ENCODE data around the gene EMB.
"Not testable (repeated sequence)": the region's sequence is repeated elsewhere in the genome, so short reads cannot be mapped to it uniquely, and the experiment has no call there.

Gene EMB, protein sequence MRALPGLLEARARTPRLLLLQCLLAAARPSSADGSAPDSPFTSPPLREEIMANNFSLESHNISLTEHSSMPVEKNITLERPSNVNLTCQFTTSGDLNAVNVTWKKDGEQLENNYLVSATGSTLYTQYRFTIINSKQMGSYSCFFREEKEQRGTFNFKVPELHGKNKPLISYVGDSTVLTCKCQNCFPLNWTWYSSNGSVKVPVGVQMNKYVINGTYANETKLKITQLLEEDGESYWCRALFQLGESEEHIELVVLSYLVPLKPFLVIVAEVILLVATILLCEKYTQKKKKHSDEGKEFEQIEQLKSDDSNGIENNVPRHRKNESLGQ

DNA sequence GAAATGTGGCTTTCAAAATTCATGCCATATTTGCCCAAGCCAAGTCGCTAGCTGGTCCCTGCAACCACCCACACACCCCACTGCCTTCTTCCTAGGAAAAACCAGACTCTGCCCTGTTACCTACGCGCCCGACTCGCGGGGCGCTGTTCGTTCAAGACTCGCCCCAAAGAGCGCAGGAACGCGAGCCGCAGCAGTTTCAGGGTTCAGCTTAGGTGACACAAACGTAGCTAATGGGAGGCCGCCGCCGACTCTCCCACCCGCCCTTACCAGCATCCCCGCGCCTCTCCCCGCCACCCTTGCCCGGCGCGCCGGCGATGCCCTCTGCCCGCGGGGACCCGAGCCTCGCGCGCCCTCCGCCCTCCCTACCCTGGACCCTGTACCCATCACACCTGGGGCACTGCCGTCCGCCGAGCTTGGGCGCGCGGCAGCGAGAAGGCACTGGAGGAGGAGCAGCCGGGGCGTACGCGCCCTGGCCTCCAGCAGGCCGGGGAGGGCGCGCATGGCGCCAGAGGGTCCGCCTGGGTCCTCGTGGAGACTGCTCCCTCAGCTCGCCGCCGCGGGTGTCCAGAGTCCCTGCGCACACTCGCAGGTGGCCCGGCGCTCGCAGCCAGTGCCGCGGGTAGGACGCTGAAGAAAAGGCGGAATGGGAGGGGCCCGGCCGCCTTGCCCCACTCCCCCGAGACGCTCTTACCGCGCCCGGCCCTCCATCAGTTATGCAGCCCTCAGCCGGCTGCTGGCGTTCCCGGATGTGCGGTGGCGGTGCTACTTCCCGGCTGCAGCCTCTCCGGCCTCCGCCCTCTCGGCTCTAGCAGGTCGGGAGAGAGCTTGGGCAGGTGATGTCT lies at the start of gene EMB:
TSS of gene EMB (minus strand) at position 638 of the 842 bp plus-strand sequence. CDS start at position 501, 137 bp downstream.
- DNase-seq: no peak

GRCh38 chr5:50489491-50489890 lies 48.4 kb upstream of the EMB start:
- not testable (repeated sequence) for DNase-seq

GRCh38 chr5:50478790-50479189 lies 37.7 kb upstream of the EMB start:
- DNase-seq: not testable (repeated sequence)

DNA sequence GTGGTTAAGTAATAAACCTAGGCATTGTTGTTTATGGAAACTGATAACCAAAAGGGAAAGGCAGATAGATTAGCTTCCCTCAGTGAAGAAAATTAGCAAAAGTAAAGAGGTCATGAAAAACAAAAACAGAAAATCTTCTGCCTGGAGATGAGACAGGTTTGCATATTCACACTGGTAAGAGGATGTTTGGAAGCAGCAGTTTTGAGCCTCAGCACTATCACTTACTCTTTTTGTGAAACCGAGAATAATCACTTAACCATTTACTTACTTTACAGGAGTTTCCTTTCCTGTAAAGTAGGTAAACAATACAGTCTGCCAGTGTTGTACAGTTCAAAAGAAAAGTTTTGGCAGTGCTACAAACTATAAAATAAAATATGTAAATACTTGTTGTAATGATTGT lies 35.5 kb upstream of the EMB start:
- DNase-seq: no peak

- DNase-seq: not testable (repeated sequence)
Measured at GRCh38 chr5:50465015-50465414, 23.9 kb upstream of the EMB start.

DNA sequence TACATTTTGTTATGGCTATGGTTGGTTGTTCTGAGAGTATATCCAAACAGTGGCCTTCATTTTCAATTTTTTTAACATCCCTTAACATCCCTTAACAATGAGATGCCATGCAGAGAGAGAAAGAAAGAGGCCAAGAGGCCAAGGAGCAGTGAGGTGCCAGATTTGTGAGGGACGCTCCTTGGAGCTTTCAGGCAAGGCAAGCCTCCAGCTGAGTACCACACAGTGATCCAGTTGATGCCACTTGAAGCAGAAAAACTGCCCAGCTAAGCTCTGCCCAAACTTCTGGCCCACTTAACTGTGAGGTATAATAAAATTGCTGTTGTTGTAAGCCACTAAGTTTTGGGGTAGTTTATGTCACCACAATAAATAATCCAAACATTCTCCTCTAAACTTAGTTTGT lies 22.6 kb upstream of the EMB start:
- no peak for DNase-seq

DNA sequence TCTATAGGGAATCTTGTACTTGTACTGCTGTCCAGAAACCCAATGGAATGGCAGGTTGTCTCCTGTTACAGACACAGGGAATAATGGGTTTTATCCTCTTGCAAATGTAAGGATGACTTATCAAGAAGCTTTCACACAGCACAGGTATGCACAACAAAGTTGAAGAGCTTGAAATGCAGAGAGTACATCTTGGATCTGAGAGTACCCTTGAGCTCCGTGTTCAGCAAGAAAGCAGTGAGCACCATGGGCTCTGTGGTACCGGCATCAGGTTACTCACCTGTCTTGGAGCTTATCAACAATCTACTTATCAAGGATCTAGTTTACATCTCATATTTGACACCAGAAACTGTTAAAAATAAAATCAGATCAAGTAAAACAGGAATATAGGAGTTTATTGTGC lies 22.0 kb upstream of the EMB start:
- no peak for DNase-seq

GRCh38 chr5:50462579-50462978 lies 21.5 kb upstream of the EMB start:
- not testable (repeated sequence) for DNase-seq

DNA sequence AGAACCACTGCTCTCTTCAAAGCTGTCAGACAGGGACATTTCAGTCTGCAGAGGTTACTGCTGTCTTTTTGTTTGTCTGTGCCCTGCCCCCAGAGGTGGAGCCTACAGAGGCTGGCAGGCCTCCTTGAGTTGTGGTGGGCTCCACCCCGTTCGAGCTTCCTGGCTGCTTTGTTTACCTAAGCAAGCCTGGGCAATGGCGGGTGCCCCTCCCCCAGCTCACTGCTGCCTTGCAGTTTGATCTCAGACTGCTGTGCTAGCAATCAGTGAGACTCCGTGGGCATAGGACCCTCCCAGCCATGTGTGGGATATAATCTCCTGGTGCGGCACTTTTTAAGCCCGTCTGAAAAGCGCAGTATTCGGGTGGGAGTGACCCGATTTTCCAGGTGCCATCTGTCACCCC lies 17.3 kb upstream of the EMB start:
- DNase-seq: peak; percentile 19

GRCh38 chr5:50449241-50449640 lies 8.2 kb upstream of the EMB start:
- DNase-seq: not testable (repeated sequence)

- no peak for DNase-seq
Measured at GRCh38 chr5:50447941-50448340, 6.9 kb upstream of the EMB start.

DNA sequence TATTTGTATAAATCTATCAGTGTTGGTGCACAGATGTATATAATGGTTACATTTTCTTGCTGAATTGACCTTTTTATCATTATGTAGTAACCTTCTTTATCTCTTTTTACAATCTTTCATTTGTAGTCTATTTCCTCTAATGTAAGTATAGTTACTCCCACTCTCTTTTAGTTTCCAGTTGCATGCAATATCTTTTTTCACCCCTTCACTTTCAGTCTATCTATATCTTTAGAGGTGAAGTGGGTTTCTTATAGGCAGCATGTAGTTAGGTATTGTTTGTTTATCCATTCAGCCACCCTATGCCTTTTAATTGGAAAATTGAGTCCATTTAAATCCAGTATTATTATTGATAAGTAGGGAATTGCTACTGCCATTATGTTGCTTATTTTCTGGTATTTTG lies 6.1 kb upstream of the EMB start:
- no peak for DNase-seq

DNA sequence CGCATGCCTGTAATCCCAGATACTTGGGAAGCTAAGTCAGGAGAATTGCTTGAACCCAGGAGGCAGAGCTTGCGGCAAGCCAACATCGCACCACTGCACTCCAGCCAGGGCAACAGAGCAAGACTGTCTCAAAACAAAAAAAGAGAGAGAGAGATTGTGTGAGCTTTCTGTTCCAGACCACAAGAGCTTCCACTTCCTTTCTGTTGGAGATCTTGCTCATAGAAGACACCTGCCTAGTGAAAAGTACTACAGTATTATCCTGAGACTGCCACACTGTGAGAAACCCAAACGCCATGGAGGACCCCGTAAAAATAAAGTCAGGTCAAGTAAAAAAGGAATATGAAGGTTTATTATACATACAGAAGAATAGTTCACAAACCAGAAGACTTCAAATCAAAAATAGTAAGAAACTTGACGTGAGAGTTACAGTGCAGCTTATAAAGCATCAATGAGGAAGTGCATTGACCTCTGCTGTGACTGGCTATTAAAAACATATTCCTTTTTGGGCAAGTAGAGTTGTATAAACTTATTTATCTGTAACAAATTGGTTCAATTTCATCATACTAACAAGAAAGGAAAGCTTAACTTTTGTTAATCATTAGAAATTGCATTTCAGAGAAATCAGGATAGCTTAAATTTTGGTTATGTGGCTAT lies 4.3 kb upstream of the EMB start:
- no peak for DNase-seq

DNA sequence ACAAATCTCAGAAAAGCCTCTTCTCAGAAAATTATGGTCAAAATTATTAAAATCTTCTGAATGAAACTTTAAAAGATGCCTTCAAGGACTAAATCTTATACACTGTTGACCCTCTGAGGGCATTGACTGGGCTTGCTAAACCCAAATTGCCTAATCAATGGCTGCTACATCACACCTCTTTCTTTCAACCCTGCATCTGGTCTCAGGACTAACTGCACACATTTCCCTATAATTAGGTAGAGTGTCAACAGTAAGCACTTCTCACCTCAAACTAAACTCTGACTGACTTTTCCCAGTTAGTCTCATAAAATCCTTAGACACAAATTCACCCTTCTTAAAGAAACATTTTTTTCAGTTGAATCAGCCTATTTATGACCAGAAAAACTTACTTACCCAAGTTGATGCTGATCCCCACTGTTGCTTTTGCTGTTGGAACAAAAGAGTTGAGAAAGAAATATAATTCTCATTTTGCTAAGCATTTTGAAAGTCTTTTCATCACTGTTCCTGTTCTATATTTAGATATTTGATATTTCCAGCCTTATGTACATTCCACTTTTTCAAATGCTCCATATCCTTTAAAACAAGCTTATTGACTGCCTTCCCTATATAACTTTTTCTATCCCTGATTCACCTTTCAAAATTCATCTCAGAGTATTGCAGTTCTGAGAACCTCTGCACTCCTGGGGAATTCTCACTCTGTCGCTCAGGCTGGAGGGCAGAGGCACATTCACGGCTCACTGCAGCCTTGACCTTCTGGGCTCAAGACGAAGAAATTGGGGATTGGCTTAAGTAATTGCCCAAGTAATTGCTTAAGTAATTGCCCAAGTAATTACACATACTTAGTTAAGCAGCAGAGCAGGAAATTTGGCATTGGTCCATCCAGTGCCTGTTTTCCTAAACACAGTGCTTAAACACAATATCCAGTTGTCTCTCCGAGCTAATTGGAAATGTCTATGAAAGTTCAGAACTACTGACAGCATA lies 1.8 kb upstream of the EMB start:
- DNase-seq: not testable (repeated sequence)

DNA sequence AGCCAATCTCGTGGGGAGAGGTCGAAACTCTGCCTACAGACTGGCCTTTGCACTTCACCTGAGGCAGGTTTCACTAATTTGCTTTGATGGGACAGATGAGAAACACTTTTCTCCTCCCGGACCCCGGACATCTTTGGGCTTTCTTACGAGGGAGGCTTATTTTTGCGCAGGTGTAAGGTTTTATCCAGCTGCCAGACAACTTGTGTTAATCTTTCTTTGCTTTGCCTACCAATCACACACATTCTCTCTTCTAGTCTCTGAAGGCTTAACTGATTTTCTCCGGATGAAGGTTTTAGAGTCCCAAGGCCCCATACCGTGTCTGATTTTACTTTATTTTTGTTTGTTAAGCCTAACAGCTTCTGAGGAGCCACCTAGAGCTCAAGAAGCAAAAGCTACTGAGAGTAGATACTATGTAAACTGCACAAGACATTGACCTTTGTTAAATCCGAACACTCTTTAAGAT lies 436 bp upstream of the EMB start:
- DNase-seq: no peak

- no peak for DNase-seq
Measured at GRCh38 chr5:50439221-50439620, 1.9 kb downstream of the EMB start.

DNA sequence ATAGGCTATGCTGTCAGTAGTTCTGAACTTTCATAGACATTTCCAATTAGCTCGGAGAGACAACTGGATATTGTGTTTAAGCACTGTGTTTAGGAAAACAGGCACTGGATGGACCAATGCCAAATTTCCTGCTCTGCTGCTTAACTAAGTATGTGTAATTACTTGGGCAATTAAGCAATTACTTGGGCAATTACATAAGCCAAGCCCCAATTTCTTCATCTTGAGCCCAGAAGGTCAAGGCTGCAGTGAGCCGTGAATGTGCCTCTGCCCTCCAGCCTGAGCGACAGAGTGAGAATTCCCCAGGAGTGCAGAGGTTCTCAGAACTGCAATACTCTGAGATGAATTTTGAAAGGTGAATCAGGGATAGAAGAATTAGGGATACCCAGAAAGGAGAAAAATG lies 3.0 kb downstream of the EMB start:
- DNase-seq: not testable (repeated sequence)

DNA sequence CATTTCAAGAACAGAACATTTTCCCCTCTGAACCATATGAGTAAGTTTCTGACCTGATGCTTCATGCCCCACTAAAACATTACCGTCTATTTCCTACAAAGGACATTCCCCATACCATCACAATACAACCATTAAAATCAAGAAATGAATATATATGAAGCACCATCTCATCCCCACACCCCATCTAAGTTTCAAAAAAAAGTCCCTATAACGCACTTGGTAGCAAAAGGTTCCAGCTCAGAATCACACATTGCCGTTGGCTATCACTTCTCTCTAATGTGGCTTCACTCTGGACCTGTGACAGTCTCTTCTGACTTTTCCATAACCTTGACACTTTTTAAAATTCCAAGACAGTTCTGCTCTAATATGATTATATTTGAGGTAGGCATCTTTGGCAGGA lies 5.9 kb downstream of the EMB start:
- no peak for DNase-seq

DNA sequence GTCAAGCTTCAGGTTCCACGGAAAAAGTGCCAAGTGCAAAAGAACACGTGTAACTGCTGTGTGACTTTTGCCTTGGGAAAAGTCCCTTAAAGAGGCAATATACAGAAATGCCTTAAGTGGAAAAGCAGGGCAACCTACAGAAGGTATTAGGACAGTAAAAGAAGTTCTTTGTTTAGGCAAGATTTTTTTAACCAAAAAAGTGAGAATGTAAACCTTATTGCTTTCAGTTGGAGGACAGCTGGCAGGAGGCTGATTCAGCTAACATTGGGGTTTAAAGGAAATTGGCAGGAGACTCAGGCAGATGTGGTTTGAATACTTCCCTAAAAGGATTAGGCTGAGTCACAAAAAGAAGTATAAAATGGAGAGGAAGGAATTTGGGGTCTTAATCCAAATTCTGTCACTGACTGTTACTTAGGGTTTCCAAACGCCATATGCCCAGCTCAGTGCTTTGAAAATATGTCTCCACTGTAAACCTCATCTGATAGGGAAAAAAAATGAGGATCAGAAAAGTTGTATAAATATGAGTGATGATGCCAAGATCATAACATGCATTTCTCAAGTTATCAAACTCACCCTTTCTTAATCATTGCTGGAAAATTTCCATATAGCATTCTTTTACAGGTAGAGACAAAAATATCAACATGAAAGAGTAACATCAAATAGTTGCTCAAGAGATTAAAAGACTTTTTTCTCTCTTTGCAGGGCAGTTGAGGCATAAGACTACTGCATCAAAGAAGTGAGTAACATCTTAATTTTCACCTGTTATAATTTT lies 9.8 kb downstream of the EMB start:
- DNase-seq: not testable (repeated sequence)

DNA sequence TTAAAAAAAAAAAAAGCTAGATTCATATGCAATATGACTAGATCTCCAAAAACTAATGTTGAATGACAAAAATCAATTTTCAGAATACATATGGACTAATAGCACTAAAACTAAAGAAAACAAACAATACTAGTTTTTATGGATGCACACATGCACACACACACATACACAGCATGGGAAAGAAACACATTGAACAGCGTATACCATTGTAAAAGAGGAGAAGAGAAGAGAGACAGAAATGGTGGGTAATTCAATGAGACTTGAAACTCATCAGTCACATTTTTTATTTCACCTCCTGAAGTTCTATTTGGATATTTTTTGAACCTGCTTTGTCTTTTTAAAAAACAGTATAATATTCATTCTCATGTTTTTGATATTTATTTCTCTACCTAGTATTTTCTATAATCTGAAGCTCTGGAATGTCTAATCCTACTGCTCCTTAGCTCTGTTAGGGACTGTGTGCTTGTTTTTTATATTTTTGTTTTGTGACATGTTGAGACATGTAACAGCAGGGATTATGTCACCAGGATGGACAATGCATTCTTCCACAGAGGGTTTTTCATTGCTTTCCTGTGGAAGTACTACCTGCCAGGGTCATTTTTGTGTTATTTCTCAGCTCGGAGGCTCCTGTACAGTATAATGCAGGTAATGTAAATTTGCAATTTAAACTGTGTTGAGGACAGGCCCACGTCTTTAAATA lies 17.8 kb downstream of the EMB start:
- DNase-seq: not testable (repeated sequence)
